Posterior cingulate gyrus (tissue), 11 donors: ENCODE results near the gene CUX1.
"Not testable (repeated sequence)": the region's sequence is repeated elsewhere in the genome, so short reads cannot be mapped to it uniquely, and the experiment has no call there.

Experiments used
- DNase-seq, 10 donors: peaks; one replicate each; pipeline versions ENCODE4 v3.0.0 to v3.0.0-alpha.2; 2020 to 2021; ENCODE audit warnings: mixed read lengths in 3 of 10
- intact Hi-C: fragments of 100-400 bp; cut with DNase I; formaldehyde crosslinking; loops from one replicate; pipeline ENCODE4 v1.15.1; 2023

The CUX1 gene

DNA sequence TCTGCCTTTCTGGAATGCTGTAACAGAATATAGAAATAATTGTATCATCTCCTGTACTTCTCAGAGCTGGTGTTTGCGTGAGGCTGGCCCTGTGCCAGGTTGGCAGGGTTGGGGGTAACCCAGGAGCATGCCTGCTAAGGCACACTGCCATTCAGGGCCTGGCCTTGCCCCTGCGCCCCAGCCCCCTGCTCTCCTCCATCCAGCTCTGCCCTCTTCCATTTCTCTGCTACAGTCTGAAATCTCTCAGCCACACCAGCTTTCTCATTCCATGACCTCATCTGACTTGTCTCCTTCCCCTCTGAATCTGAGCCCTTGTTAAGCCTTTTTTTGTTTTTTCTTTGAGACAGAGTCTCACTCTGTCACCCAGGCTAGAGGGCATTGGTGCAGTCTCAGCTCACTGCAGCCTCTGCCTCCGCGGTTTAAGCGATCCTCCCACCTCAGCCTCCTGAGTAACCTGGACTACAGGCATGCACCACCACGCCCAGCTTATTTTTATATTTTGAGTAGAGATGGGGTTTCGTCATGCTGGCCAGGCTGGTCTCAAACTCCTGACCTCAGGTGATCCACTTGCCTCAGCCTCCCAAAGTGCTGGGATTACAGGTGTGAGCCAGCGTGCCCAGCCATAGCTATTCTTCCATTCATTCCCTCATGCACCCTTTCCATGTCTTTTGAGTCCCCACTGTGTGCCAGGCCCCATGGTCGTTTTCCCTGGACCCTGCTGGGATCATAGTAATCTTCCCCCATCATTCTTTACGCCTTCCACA is 206.8 kb downstream of the CUX1 start:
- intact Hi-C loops = no loop called here
- DNase-seq = peak in 2 of 10 donors; percentile 76 to 87

DNA sequence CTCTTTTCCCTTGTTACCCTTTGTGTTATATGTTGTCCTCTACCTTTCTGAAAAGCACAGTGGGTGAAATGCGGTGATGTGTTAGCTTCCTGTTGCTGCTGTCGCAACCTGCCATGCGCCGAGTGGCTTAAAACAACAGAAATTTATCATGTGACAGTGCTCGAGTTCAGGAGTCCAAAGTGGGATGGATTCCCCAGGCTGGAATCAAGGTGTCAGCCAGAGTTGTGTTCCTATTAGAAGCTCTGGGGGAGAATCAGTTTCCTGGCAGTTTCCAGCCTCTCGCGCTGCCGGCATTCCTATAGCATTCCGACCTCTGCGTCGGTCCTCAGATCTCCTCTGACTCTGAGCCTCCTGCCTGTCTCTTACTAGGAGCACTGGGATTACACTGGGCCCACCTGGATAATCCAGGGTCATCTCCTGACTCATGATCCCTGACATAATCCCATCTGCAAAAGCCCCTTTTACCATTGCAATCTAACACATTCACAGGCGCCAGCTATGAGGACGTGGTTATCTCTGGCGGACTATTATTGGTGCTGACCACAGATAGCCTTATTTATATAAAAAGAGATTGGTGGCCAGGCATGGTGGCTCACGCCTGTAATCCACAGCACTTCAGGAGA is 207.5 kb downstream of the CUX1 start:
- DNase-seq = peak in 2 of 10 donors; percentile 10 to 29
- intact Hi-C loops = no loop called here

DNA sequence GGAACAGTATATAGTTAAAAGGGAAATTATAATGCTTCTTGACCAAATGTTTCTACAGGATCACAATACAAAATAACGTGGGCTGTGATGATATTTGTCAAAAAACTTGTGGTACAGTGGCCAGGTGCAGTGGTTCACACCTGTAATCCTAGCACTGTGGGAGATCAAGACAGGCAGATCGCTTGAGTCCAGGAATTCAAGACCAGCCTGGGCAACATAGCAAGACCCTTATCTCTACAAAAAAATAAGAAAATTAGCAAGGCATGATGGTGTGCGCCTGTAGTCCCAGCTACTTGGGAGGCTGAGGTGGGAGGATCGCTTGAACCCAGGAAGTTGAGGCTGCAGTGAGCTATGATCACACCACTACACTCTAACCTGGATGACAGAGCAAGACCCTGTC is 208.4 kb downstream of the CUX1 start:
- intact Hi-C loops, DNase-seq: not testable (repeated sequence)

DNA sequence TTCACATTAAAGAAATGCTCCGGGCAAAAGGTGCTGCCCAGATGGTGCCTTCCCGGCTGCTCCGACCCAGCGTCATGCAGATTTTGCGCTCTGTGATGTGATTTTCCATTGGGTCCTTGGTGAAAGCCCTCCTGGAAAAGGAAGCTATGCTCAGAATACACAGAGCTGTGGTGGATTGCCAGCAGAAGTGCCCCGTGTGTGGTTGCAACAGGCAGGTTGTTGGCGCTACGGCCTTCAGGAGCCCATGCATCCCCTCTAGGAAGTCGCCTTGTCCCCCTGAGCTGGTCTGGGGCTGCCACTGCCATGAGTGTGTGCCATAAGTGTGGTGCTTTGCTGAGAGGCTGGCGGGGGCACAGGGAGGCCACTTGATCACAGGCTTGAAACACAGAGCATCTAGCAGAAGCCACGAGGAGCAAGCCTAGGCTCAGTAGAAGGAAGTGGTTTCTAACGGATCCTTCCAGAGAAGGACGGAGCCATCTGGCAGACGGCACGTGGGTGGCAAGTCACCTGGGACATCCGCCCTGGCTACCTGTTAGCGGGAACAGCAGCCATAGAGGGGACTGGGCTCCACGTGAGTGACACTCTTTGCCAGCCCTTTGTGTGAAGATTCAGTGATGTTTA is 210.9 kb downstream of the CUX1 start:
- peak in 1 of 10 donors; percentile 43 for DNase-seq
- intact Hi-C loops = no loop called here

DNA sequence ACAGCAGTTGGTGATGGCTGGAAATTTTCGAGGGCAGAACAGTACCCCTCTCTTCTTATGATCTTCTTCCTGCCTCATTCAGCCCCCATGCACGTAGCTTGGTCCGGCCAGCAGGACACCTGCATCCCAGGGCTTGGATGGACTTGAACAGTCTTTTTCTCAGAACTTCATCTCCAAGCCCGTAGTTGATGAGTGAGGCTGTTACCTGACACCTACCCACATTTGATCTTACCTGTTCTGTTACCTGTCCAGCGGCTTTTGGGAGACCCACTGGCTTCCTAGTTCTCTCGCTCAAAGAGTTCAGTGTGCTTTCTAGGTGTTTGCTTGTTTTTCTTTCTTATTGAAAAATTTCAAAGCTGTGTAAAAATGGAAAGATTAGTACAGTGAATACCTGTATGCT is 212.2 kb downstream of the CUX1 start:
- intact Hi-C loops = no loop called here
- DNase-seq = peak in 1 of 10 donors; percentile 26

DNA sequence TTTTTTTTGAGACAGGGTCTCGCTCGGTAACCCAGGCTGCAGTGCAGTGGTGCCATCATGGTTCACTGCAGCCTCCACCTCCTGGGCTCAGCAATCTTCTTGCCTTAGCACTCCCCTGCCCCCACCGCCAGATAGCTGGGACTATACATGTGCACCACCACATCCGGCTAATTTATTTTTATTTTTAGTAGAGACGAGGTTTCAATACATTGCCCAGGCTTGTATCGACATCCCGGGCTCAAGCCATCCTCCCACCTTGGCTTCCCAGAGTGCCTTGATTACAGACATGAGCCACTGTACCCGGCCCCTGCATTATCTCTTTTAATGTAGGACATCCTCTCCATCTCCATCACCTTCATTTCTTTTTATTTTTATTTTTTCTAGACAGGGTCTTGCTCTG is 213.3 kb downstream of the CUX1 start:
- intact Hi-C loops = no loop called here
- DNase-seq = peak in 1 of 10 donors; percentile 7

DNA sequence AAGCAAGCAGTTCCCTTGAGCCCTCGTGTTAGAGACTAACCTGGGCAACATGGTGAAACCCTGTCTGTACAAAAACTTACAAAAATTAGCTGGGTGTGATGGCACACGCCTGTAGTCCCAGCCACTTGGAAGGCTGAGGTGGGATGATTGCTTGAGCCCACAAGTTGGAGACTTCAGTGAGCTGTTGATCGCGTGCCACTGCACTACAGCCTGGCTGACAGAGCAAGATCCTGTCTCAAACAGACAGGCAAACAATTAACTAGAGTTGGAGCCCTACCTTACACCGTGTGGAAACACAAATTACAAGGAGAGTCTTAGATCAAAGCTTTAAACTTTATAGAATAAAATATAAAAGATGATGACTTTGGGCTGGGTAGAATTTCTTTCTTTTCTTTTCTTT is 219.5 kb downstream of the CUX1 start:
- DNase-seq = peak in 1 of 10 donors; percentile 31
- intact Hi-C loops = no loop called here

DNA sequence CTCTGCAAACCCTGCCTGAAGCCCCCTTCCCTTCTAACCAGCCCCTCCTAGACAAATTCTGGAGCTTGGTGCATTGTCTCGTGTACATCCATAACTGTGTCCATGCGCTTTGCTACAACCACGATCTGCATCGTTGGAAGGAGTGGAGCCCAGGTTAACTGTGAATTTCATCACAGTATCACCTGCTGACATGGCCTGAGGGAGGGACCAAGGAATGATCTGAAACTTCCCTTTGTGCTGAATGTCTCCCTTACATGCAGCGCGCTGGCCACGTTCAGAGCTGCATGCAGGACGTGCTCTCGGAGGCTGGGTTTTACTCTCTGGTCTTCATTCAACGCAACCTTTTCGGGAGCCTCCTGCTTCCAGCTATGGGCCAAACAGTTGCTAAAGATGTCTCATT is 222.3 kb downstream of the CUX1 start:
- intact Hi-C loops = no loop called here
- peak in 1 of 10 donors; percentile 52 for DNase-seq

DNA sequence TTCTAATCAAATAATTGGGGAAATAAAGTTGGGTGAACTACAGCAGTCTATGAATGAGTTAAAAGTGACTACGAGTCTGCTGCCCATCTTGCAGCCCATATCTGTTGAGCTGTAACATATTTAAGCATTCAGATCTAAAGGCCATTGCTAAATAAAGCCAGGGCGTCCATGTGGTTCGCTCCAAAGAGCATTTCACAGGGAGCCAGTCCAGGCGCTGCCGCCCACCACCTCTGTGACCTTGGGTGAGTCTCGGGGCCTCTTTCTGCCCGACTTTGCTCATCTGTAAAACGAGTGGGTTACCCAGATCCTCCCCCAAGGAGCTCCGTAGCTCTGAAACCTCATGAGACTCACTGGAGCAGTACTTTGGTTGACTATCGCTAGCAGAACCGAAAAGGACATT is 223.1 kb downstream of the CUX1 start:
- intact Hi-C loops = no loop called here
- DNase-seq = peak in 1 of 10 donors; percentile 10

DNA sequence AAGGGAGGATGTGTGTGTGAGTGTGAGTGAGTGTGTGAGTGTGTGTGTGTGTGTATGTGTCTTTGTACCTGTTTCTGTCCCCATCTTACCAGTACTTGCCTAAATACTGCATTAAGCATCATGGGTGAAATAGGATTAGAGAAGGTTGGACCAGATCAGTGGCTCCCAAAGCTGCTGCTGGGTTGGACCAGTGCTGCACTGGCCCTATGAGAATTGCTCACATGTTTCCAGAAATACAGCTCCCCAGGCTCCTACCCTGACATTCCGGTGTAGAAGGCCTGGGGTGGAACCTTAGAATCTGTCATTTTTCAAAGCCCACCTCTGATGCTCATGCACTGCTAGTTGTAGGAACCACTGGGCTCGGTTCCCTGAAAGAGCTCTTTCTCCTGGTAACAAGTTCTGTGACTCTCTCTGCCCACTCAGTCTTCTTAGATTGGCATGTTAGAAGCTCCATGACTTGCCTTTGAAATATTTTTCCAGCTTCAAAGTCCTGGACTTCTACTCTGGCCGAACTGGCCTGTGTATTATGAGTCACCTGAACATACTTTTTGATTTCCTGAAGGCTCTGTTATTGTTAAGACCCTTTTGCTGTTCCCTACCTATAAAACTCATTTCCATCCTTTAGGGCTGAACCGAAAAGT is 224.7 kb downstream of the CUX1 start:
- intact Hi-C loops = no loop called here
- DNase-seq = no peak

DNA sequence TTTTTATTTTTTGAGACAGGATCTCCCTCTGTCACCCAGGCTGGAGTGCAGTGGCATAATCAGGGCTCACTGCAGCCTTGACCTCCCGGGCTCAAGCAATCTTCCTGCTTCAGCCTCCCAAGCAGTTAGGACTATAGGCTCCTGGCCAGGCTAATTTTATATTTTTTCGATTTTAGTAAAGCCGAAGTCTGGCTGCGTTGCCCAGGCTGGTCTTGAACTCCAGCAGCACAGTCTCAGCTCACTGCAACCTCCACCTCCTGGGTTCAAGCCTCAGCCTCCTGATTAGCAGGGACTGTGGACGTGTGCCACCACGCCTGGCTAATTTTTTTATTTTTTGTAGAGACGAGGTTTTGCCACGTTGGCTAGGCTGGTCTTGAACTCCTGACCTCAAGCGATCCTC is 225.4 kb downstream of the CUX1 start:
- intact Hi-C loops = not testable (repeated sequence)
- DNase-seq = peak in 1 of 10 donors; percentile 41

DNA sequence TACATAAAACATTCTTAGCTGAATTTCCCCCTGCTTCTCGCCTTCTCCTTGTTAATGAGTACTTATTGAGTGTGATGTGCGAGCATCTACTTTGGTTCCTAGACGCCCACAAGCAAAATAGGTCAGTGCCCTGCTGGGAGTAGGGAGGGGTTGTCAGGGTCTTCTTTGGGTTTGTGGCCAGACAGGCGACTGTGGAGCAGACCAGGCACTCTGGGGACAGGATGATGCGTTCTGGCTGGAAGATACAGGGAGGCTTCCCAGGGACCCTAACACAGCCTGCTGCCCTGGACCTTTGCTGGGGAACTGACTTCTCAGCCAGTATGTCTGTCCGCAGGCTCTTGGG is 227.2 kb downstream of the CUX1 start:
- DNase-seq = no peak
- intact Hi-C loops = no loop called here

DNA sequence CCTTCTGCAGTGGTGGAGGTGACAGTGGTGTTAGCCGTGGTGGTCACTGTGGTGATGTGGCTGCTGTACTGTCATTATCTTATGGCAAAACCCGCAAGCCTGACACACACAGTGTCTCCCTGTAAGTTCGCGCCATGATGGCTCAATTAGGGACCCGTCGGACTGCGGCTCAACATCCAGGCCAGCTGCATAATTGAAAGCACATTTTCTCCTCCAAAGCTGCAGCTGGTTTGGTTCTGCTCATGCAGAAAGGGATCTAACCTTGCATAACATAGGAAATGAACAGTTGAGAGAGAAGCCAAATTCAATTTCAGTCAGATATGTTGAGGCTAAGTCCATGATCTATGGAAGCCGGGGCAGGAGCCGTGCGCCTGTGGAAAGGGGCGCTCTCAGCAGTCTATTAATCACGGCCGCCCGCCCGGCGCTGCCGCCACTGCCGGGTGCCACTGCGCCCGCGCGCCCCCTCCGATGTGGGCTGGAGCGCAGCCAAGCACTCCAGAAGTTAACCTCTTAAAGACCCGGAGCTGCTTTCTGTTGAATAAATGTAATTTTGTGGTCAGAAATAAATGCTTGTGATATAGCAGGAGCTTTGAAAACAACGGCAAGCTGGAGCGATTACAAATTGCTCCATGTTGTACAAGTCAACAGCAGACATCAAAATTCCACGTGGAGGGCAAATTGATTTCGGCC is 227.7 kb downstream of the CUX1 start:
- DNase-seq = peak; percentile 24 to 94 (median 54)
- intact Hi-C loops = no loop called here

DNA sequence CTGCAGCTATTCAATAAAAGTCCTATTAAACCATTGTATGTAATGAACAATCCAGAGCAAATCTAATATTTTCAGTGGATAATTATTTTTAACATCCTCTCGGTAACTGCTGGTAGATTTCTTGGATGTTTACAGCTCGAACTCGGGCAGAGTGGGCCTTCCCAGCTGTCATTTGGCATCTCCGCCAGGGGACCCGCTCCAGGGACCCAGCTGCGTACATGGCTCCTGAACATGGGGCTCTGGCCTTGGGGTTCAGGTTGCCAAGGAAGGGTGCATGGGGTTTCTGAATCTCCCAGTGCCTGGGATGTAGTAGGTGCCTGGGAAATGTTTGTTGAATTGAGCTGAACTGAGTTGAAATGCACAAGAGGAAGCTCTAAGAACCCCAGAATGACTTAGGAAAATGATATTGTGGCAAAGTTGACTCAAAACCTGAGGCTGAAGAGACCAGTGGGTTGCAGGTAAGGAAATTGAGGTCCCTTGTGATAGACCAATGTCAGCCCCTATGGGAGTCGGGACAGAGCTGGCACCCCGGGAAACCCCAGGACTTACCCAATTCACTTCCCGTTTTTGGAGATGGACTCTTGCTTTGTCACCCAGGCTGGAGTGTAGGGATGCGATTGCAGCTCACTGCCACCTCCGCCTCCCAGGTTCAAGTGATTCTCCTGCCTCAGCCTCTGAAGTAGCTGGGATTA is 228.4 kb downstream of the CUX1 start:
- intact Hi-C loops = no loop called here
- peak in 2 of 10 donors; percentile 49 to 82 for DNase-seq

DNA sequence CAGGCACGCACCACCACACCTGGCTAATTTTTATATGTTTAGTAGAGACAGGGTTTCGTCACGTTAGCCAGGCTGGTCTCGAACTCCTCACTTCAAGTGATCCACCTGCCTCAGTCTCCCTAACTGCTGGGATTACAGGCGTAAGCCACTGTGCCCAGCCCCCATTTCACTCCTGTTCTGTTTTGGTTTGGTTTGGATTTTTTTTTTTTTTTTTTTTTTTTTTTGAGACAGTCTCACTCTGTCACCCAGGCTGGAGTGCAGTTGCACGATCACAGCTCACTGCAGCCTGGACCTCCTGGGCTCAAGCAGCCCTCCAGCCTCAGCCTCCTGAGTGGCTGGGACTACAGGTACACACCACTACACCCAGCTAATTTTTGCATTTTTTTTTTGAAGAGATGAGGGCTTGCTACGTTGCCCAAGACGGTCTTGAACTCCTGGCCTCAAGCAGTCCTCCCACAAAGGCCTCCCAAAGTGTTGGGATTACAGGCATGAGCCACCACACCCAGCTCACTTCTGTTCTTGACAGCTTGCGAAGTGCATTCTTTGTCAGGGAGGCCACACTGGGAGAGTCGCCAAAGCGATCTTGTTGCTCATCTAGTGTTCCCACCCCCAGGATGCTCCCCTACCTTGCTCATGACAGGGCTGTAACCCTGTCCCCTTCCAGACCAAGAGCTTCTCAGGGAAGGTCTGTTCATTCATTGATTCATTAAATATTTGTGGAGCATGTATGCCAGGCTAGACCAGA is 229.1 kb downstream of the CUX1 start:
- intact Hi-C loops = no loop called here

DNA sequence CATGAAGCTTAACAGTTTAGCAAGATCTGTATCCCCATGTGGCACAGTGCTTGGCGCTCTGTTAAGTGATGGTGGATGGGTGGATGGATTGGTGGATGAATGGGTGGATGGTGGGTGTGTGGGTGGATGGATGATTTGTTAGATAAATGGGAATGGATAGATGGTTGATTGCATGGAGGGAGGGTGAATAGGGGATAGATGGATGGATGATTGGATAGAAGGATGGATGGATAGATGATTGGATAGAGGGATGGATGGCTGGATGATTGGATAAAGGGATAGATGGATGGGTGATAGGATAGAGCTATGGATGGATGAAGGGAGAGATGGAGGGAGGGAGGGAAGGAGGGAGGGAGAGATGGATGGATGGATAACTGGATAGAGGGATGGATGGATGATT is 229.7 kb downstream of the CUX1 start:
- DNase-seq = no peak
- intact Hi-C loops = no loop called here

More for the DNA sequence above, 229.1 kb downstream of the CUX1 start:
- DNase-seq = peak in 1 of 10 donors; percentile 67

DNA sequence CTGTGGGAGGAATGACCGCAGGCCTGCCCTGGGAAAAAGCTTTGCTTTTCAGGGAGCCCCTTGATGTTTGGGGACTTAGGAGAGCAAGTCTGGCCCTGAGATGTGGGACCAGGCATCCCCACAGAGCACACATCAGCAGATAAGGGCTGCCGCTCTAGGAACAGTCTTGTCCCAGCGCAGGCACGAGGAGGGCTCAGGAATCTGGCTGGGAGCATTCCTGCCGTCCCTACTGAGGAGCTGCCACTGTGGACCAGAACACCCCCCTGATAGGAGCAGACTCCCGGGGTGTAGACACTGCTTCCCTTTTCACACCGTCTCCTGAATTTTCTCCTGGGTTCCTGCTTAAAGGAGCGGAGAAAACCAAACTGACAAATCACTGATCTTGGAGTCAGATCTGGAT is 232.3 kb downstream of the CUX1 start:
- intact Hi-C loops = no loop called here
- no peak for DNase-seq

DNA sequence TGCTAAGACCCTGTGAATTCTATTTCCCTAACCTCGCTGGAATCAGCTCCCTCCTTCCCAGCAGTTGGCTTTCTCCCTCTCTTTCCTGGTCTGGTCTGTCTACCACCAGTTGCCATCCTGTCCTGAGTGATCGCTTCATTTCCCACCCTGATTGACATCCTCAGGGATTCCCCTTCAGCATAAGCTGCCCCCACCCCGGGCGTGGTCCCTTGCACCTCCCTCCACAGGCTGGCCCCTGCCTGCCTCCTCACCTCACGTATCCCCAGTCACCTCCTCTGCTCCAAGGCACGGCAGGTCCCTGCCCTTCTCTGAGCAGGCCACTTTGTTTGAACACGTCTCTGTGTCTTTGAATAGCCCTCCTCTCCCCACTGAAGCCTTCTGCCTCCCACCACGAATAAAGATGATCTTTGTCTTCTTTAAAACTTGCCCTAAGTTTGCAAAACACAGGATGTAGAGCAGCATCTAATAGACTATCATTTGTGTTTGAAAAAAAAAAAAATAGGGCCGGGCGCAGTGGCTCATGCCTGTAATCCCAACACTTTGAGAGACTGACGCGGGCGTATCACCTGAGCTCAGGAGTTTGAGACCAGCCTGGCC is 233.5 kb downstream of the CUX1 start:
- intact Hi-C loops = no loop called here

DNA sequence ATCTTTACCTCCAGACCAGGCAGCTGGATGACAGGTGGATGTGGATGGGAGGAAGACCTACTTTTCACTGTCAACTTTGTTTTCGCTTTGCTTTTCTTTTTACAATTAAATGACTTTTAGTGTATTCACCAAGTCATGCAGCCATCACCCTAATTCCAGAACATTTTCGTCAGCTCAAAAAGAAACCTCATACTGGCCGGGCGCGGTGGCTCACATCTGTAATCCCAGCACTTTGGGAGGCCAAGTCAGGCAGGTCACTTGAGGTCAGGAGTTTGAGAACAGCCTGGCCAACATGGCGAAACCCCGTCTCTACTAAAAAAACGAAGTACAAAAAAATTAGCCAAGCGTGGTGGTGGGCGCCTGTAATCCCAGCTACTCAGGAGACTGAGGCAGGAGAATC is 234.3 kb downstream of the CUX1 start:
- peak in 2 of 10 donors; percentile 22 to 80 for DNase-seq
- intact Hi-C loops = not testable (repeated sequence)

More for the DNA sequence above, 233.5 kb downstream of the CUX1 start:
- peak in 1 of 10 donors; percentile 21 for DNase-seq
